Measurements from ENCODE around the gene CADM2.

GRCh38 chr3:85576697-85577200, 618.0 kb downstream of the CADM2 start:
- TF ChIP-seq POLR2A (IDR thresholded peaks at IDR 0.05) = no peak
- TF ChIP-seq CTCF (IDR thresholded peaks at IDR 0.05) = no peak
- TF ChIP-seq POLR2AphosphoS5 (IDR thresholded peaks at IDR 0.05) = no peak

All from upper lobe of left lung (tissue), 4 donors.